CMK (cell line): ENCODE results near the gene NR1D1.
A peak's percentile ranks its signal among the peaks of the same experiment; 100 is the strongest.
"Not testable (repeated sequence)": the region's sequence is repeated elsewhere in the genome, so short reads cannot be mapped to it uniquely, and the experiment has no call there.

Source experiments
- DNase-seq: peaks from one replicate; pipeline ENCODE4 v3.0.0-alpha.2; 2010; ENCODE audit warnings: low read depth

NR1D1 gene

GRCh38 chr17:40100419-40100668 lies at the start of gene NR1D1:
TSS of gene NR1D1 (minus strand) at chr17:40100589. CDS start at chr17:40100094, 495 bp downstream.
- no peak for DNase-seq

GRCh38 chr17:40148527-40148926 lies 48.1 kb upstream of the NR1D1 start:
- DNase-seq = no peak

GRCh38 chr17:40145476-40145875 lies 45.1 kb upstream of the NR1D1 start:
- DNase-seq = no peak

- DNase-seq = not testable (repeated sequence)
Observed at GRCh38 chr17:40143166-40143565, 42.8 kb upstream of the NR1D1 start.

GRCh38 chr17:40139566-40140058 lies 39.2 kb upstream of the NR1D1 start:
- no peak for DNase-seq

GRCh38 chr17:40135817-40136216 lies 35.4 kb upstream of the NR1D1 start:
- no peak for DNase-seq

GRCh38 chr17:40134184-40134583 lies 33.8 kb upstream of the NR1D1 start:
- no peak for DNase-seq

GRCh38 chr17:40130352-40131042 lies 30.1 kb upstream of the NR1D1 start:
- DNase-seq = no peak

- DNase-seq = no peak
Observed at GRCh38 chr17:40129498-40129897, 29.1 kb upstream of the NR1D1 start.

- DNase-seq = no peak
Observed at GRCh38 chr17:40124279-40125141, 24.1 kb upstream of the NR1D1 start.

GRCh38 chr17:40123811-40124114 lies 23.4 kb upstream of the NR1D1 start:
- DNase-seq = no peak

- no peak for DNase-seq
Observed at GRCh38 chr17:40122999-40123810, 22.8 kb upstream of the NR1D1 start.

- DNase-seq = no peak
Observed at GRCh38 chr17:40122136-40122998, 22.0 kb upstream of the NR1D1 start.

- DNase-seq = no peak
Observed at GRCh38 chr17:40121181-40122135, 21.1 kb upstream of the NR1D1 start, which contains the start of gene MSL1. TSS of gene MSL1 (plus strand) at chr17:40121971. CDS start at chr17:40122613, 642 bp downstream.

GRCh38 chr17:40115101-40115436 lies 14.7 kb upstream of the NR1D1 start:
- DNase-seq = no peak

- DNase-seq = no peak
Observed at GRCh38 chr17:40113907-40114245, 13.5 kb upstream of the NR1D1 start.

GRCh38 chr17:40113110-40113906 lies 12.9 kb upstream of the NR1D1 start:
- DNase-seq = peak; percentile 91

GRCh38 chr17:40112718-40113109 lies 12.3 kb upstream of the NR1D1 start:
- DNase-seq = no peak

- DNase-seq = no peak
Observed at GRCh38 chr17:40112191-40112711, 11.9 kb upstream of the NR1D1 start.
